ENCODE measurements around the gene PHLPP1. TPM values are rescaled to one million over a fixed set of nuclear protein-coding genes. Genes with fewer than 3 reads are reported as not detected.

Gene PHLPP1
- total RNA-seq, 6 donors from 2014 or later = 8.2 to 15.5 (median 13.2) TPM

- Histone ChIP-seq H3K4me1 (peaks cover 15 to 35% (median 16%) of the 10 kb centered on the region in 4 donors), H3K4me3 (no peak overlapping the region), H3K36me3 (no peaks in the 10 kb centered on the region), H3K9me3 (no peaks in the 10 kb centered on the region), H3K27ac (no peak overlapping the region), H3K27me3 (no peaks in the 10 kb centered on the region)
- ATAC-seq (ENCODE audit: low FRiP score in 2 of 2) (no peak), DNase-seq (no peak)
- WGBS, 2 donors = 91 to 93% methylated on average over 4 of the region's 4 CpGs
- TF ChIP-seq EP300 (IDR thresholded peaks at IDR 0.05) = no peak
- TF ChIP-seq POLR2AphosphoS5 (IDR thresholded peaks at IDR 0.05) = no peak
- no peak for TF ChIP-seq CTCF (IDR thresholded peaks at IDR 0.05)
- no peak for TF ChIP-seq POLR2A (IDR thresholded peaks at IDR 0.05)
These were observed 165.5 kb downstream of the PHLPP1 start for GRCh38 chr18:62880673-62881364.

- H3K4me1 ChIP-seq = peaks cover 15 to 35% (median 18%) of the 10 kb centered on the region in 4 donors
- H3K27me3 ChIP-seq = no peaks in the 10 kb centered on the region
- H3K4me3 ChIP-seq = no peak overlapping the region
- no peak overlapping the region for H3K27ac ChIP-seq
- DNase-seq = peak in 1 of 2 donors; percentile 30
- no peaks in the 10 kb centered on the region for H3K9me3 ChIP-seq
- TF ChIP-seq EP300 (IDR thresholded peaks at IDR 0.05) (no peak), CTCF (IDR thresholded peaks at IDR 0.05) (no peak), POLR2AphosphoS5 (IDR thresholded peaks at IDR 0.05) (peak in 1 of 2 donors; percentile 34)
- peak; percentile 75 to 88 for ATAC-seq (ENCODE audit: low FRiP score in 2 of 2)
- 72 to 77% methylated on average over 4 of the region's 4 CpGs for WGBS, 2 donors
- H3K36me3 ChIP-seq = no peaks in the 10 kb centered on the region
These were observed 166.2 kb downstream of the PHLPP1 start for GRCh38 chr18:62881509-62882016.

- WGBS, 2 donors = 74 to 80% methylated on average over 6 of the region's 6 CpGs
- Histone ChIP-seq H3K4me3 (no peak overlapping the region), H3K27ac (no peak overlapping the region), H3K27me3 (no peaks in the 10 kb centered on the region), H3K36me3 (no peaks in the 10 kb centered on the region), H3K4me1 (peaks cover 0 to 16% (median 6%) of the 10 kb centered on the region in 4 donors), H3K9me3 (no peaks in the 10 kb centered on the region)
- no peak for ATAC-seq (ENCODE audit: low FRiP score in 2 of 2)
- no peak for TF ChIP-seq CTCF (IDR thresholded peaks at IDR 0.05)
- TF ChIP-seq POLR2AphosphoS5 (IDR thresholded peaks at IDR 0.05) = no peak
- TF ChIP-seq EP300 (IDR thresholded peaks at IDR 0.05) = no peak
- TF ChIP-seq POLR2A (IDR thresholded peaks at IDR 0.05) = no peak
- no peak for DNase-seq
These were observed 168.8 kb downstream of the PHLPP1 start for GRCh38 chr18:62883937-62884735.

- H3K27me3 ChIP-seq = no peaks in the 10 kb centered on the region
- H3K4me1 ChIP-seq = peaks cover 0 to 16% (median 6%) of the 10 kb centered on the region in 4 donors
- 58 to 70% methylated on average over 3 of the region's 3 CpGs for WGBS, 2 donors
- no peaks in the 10 kb centered on the region for H3K36me3 ChIP-seq
- ATAC-seq (ENCODE audit: low FRiP score in 2 of 2) (no peak), DNase-seq (no peak)
- H3K27ac ChIP-seq = no peak overlapping the region
- H3K4me3 ChIP-seq = no peak overlapping the region
- TF ChIP-seq POLR2AphosphoS5 (IDR thresholded peaks at IDR 0.05) = no peak
- no peaks in the 10 kb centered on the region for H3K9me3 ChIP-seq
These were observed 170.5 kb downstream of the PHLPP1 start for GRCh38 chr18:62885804-62886203.

GRCh38 chr18:62894681-62895390 is 179.5 kb downstream of the PHLPP1 start:
- no peak for TF ChIP-seq CTCF (IDR thresholded peaks at IDR 0.05)
- TF ChIP-seq EP300 (IDR thresholded peaks at IDR 0.05) = no peak
- no peak for TF ChIP-seq POLR2AphosphoS5 (IDR thresholded peaks at IDR 0.05)
- no peak for TF ChIP-seq POLR2A (IDR thresholded peaks at IDR 0.05)
- Histone ChIP-seq H3K36me3 (peaks cover 0 to 3% (median 0%) of the 10 kb centered on the region in 4 donors), H3K27me3 (no peaks in the 10 kb centered on the region), H3K4me3 (no peak overlapping the region), H3K4me1 (no peaks in the 10 kb centered on the region), H3K9me3 (no peaks in the 10 kb centered on the region), H3K27ac (no peak overlapping the region)
- no peak for ATAC-seq (ENCODE audit: low FRiP score in 2 of 2)
- WGBS, 2 donors = 76 to 84% methylated on average over 6 of the region's 6 CpGs
- DNase-seq = peak in 1 of 2 donors; percentile 3

Data from upper lobe of left lung (tissue), 6 donors.